ENCODE results near the gene GPR37L1. TPM values are rescaled to one million over a fixed set of nuclear protein-coding genes. Genes with fewer than 3 reads are reported as not detected.

Gene GPR37L1
- total and polyA plus RNA-seq, 10 of the 15 experiments (the other 5 are each of a cell fraction or from before 2014, with no cell fraction given) = under 0.01 to 0.08 (median 0.02) TPM; not detected in 5

DNA sequence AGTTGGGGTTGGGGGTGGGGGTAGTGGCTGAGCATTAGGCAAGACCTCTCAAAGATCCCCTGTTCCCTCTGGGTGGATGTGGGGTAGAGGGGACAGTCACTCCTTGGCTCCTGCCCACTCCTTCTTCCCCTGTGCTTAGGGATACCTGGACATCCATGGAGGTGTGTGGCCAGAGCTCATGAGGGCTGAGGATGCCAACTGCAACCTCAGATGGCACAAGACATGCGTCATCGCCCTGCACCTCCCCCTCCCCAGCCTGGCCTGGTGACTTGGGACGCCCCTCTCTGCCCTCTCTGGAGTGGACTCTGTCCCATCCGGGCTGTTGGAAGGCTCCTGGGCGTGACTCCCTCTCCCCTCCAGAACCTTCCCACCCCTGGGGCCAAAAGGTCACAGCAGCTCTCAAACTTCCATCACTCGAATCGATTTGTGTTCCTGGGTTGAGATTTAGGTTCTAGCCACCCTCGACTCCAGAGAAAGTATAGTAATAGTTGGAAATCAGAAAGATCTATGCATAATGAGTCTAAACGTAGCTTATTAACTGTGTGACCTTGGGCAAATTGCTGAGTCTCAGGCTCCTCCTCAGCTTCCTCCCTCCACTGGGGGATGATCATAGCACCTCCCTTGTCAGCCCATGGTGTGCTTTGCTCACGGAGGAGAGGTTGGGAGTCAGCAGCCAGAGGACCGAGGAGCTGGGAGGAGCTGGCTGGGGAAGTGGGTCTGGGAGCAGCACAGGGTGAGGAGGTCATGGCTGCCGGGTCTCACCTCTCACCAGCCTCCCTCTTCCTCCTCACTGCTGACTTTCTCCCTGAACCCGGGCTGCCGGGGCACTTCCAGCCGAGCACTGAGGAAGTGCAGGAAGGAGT is 39.9 kb downstream of the GPR37L1 start (continued):
- TF ChIP-seq NBN (IDR thresholded peaks at IDR 0.05) = no peak
- no peak for TF ChIP-seq CREM (IDR thresholded peaks at IDR 0.05; ENCODE audit: low read depth)
- TF ChIP-seq NR2F1 (conservative IDR thresholded peaks at IDR 0.05) = peak; percentile 93
- no peak for TF ChIP-seq PML (IDR thresholded peaks at IDR 0.05; ENCODE audit: low read length)
- no peak for TF ChIP-seq SMC3 (IDR thresholded peaks at IDR 0.05; ENCODE audit: borderline replicate concordance, low read length)
- 0 out of 4 replicates have a peak, but pooled peaks of 1 of the 2 experiments have one; percentile 0 for TF ChIP-seq IKZF2 (IDR thresholded peaks at IDR 0.05)
- no peak for TF ChIP-seq ZSCAN29 (IDR thresholded peaks at IDR 0.05)
- TF ChIP-seq ETV6 (conservative IDR thresholded peaks at IDR 0.05 in 1 of 2, IDR thresholded peaks at IDR 0.05 in 1 of 2; ENCODE audit: borderline replicate concordance in 1 of 2, low read depth in 1 of 2) = no peak
- peak; percentile 63; the same call in 1 of the 2 replicates for TF ChIP-seq ESRRA (IDR thresholded peaks at IDR 0.05; ENCODE audit: low read length)
- TF ChIP-seq ZNF687 (IDR thresholded peaks at IDR 0.05) = 0 out of 2 replicates have a peak, but pooled peaks have one; percentile 20
